ENCODE data around the gene BOC.

The BOC gene

DNA sequence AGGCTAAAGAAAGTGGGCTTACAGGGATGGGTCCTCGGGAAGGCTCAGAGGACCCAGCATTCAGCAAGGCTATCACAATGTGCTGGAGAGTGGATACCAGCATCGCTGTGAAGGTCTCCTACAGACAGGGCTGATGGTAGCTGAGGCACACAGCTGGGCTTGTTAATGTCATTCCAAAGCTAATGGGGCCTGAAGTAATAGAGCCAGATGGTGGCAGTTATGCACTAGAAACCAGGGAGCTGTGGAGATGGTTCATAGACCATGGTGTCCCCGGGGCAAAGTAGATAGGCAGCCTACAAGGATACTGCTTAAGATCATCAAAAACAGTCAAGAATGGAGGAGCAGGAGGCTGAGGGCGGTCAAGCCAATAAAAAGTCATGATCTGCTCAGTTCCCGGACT, 24.8 kb upstream of the BOC start:
- Histone ChIP-seq H3K9me3 (ENCODE audit: control insufficient read depth in 2 of 2, low read length in 2 of 2) (no peaks in the 10 kb centered on the region), H3K27ac (ENCODE audit: low read depth in 2 of 2, low read length in 2 of 2) (no peak overlapping the region), H3K9ac (ENCODE audit: low read depth in 1 of 2, low read length in 2 of 2) (no peak overlapping the region), H3K27me3 (ENCODE audit: control insufficient read depth in 2 of 2, insufficient read depth in 2 of 2, low read length in 2 of 2) (no peaks in the 10 kb centered on the region), H3K36me3 (ENCODE audit: control insufficient read depth in 2 of 2, insufficient read depth in 2 of 2, low read length in 2 of 2) (no peaks in the 10 kb centered on the region), H3K4me3 (ENCODE audit: low read length in 2 of 2) (no peak overlapping the region), H3K4me1 (ENCODE audit: control insufficient read depth in 2 of 2, insufficient read depth in 2 of 2, low read length in 2 of 2) (no peaks in the 10 kb centered on the region)

DNA sequence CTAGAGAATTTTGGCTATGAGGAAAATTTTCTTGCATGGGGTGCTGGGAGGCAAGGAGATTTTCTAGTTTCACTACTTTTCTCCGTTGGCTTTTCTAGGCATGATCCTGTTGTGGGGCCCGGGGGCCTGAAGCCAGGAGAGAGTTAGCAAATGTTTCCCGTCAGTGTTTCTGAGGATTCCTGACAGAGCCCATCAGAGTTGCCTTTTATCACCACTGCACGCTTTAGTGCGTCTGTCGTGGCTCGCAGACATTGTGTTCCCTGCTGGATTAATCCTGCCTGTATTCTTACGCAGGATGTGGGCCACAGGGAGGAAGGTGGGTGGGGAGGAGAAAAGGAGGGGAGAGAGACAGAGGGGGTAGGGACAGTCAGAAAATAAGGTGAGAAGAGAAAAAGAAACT, 18.1 kb upstream of the BOC start:
- Histone ChIP-seq H3K9me3 (ENCODE audit: control insufficient read depth in 2 of 2, low read length in 2 of 2) (no peaks in the 10 kb centered on the region), H3K9ac (ENCODE audit: low read depth in 1 of 2, low read length in 2 of 2) (no peak overlapping the region), H3K27me3 (ENCODE audit: control insufficient read depth in 2 of 2, insufficient read depth in 2 of 2, low read length in 2 of 2) (no peaks in the 10 kb centered on the region), H3K4me1 (ENCODE audit: control insufficient read depth in 2 of 2, insufficient read depth in 2 of 2, low read length in 2 of 2) (no peaks in the 10 kb centered on the region), H3K27ac (ENCODE audit: low read depth in 2 of 2, low read length in 2 of 2) (no peak overlapping the region), H3K4me3 (ENCODE audit: low read length in 2 of 2) (no peak overlapping the region), H3K36me3 (ENCODE audit: control insufficient read depth in 2 of 2, insufficient read depth in 2 of 2, low read length in 2 of 2) (no peaks in the 10 kb centered on the region)

DNA sequence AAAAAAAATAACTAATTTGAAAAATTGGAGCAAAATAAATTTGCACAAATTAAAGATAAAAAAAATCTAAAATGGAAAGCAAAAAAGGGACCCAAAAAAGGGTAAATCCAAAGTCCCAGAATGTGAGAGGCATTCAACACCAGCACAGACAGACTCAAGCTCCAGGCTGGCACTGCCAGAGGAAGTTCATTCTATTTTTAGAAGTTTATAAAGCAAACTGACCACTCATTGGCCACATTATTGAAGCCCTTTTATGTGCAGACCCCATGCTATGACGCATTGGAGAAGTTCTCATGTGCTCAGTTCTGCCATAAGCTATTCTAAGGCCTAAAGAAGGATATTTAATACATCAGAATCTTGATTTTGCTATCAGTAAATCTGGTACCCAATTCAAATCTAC, 17.6 kb upstream of the BOC start:
- Histone ChIP-seq H3K36me3 (ENCODE audit: control insufficient read depth in 2 of 2, insufficient read depth in 2 of 2, low read length in 2 of 2) (no peaks in the 10 kb centered on the region), H3K4me1 (ENCODE audit: control insufficient read depth in 2 of 2, insufficient read depth in 2 of 2, low read length in 2 of 2) (no peaks in the 10 kb centered on the region), H3K9ac (ENCODE audit: low read depth in 1 of 2, low read length in 2 of 2) (no peak overlapping the region), H3K27ac (ENCODE audit: low read depth in 2 of 2, low read length in 2 of 2) (no peak overlapping the region), H3K9me3 (ENCODE audit: control insufficient read depth in 2 of 2, low read length in 2 of 2) (no peaks in the 10 kb centered on the region), H3K27me3 (ENCODE audit: control insufficient read depth in 2 of 2, insufficient read depth in 2 of 2, low read length in 2 of 2) (no peaks in the 10 kb centered on the region), H3K4me3 (ENCODE audit: low read length in 2 of 2) (no peak overlapping the region)

DNA sequence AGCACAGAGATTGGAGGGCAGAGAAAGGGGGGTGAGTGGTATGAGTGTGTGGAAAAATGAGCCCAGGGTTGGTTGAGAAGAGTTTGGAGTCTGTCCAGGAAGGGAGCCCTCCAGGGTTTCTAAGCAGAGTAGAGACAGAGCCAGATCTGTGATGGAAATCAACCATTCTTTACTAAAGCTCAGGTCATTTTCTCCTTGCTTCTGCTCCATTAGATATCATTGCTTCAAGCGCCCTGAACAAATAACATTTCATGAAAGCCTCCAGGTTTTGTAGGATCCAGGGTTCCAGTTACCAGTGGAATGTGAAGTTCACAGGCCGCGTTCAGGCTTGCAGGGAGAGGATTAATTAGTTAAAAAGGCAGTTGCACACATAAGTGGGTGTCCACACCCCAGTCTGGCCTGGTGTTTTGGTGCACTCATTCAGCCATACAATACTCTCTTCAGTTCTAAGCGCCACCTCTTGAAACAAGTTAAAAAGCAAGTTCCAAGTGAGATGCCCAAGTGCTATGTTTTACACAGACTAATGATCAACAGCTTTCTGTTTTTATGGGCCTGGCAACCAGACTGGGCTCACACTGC, 16.4 kb upstream of the BOC start:
- Histone ChIP-seq H3K4me1 (ENCODE audit: control insufficient read depth in 2 of 2, insufficient read depth in 2 of 2, low read length in 2 of 2) (no peaks in the 10 kb centered on the region), H3K9ac (ENCODE audit: low read depth in 1 of 2, low read length in 2 of 2) (no peak overlapping the region), H3K36me3 (ENCODE audit: control insufficient read depth in 2 of 2, insufficient read depth in 2 of 2, low read length in 2 of 2) (no peaks in the 10 kb centered on the region), H3K27me3 (ENCODE audit: control insufficient read depth in 2 of 2, insufficient read depth in 2 of 2, low read length in 2 of 2) (no peaks in the 10 kb centered on the region), H3K9me3 (ENCODE audit: control insufficient read depth in 2 of 2, low read length in 2 of 2) (no peaks in the 10 kb centered on the region), H3K4me3 (ENCODE audit: low read length in 2 of 2) (no peak overlapping the region), H3K27ac (ENCODE audit: low read depth in 2 of 2, low read length in 2 of 2) (no peak overlapping the region)

DNA sequence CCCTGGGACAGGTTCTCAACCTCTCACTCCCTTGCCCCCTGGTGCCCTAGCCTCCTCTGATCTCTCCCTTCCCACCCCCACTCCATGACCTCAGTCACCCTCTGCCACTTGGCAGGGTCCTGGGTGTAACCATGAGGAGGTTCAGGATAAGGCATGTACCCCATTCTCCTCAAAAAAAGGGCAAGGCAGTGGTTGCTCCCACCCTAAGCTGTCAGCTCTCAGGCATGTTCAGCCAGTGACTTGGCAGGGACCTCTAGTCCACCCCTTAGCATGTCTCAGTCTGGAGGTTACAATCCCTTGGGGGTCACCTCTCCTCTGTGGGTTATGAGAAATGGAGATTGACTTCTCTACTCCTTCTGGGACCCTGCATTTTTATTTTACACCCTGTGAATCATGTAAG, 11.0 kb upstream of the BOC start:
- Histone ChIP-seq H3K9ac (ENCODE audit: low read depth in 1 of 2, low read length in 2 of 2) (no peak overlapping the region), H3K4me1 (ENCODE audit: control insufficient read depth in 2 of 2, insufficient read depth in 2 of 2, low read length in 2 of 2) (no peaks in the 10 kb centered on the region), H3K9me3 (ENCODE audit: control insufficient read depth in 2 of 2, low read length in 2 of 2) (peaks cover 0 to 3% of the 10 kb centered on the region in 2 donors), H3K4me3 (ENCODE audit: low read length in 2 of 2) (no peak overlapping the region), H3K36me3 (ENCODE audit: control insufficient read depth in 2 of 2, insufficient read depth in 2 of 2, low read length in 2 of 2) (no peaks in the 10 kb centered on the region), H3K27ac (ENCODE audit: low read depth in 2 of 2, low read length in 2 of 2) (no peak overlapping the region), H3K27me3 (ENCODE audit: control insufficient read depth in 2 of 2, insufficient read depth in 2 of 2, low read length in 2 of 2) (no peaks in the 10 kb centered on the region)

DNA sequence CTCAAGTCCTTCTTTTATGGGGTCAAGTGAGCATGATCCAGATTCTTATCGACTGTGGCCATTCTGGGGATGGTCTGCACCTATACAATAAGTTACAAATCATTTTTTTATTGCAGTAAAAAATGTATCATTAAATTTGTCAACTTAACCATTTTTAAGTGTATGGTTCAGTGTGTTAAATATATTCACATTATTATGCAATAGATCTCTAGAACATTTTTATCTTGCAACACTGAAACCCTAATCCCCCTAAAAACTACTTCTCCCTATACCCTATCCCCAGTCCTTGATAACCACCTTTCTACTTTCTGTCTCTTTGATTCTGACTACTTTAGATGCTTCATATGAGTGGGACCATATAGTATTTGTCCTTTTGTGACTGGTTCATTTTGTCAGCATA, 10.4 kb upstream of the BOC start:
- no peaks in the 10 kb centered on the region for H3K27me3 ChIP-seq (ENCODE audit: control insufficient read depth in 2 of 2, insufficient read depth in 2 of 2, low read length in 2 of 2)
- no peaks in the 10 kb centered on the region for H3K4me1 ChIP-seq (ENCODE audit: control insufficient read depth in 2 of 2, insufficient read depth in 2 of 2, low read length in 2 of 2)
- peaks cover 0 to 3% of the 10 kb centered on the region in 2 donors for H3K9me3 ChIP-seq (ENCODE audit: control insufficient read depth in 2 of 2, low read length in 2 of 2)

DNA sequence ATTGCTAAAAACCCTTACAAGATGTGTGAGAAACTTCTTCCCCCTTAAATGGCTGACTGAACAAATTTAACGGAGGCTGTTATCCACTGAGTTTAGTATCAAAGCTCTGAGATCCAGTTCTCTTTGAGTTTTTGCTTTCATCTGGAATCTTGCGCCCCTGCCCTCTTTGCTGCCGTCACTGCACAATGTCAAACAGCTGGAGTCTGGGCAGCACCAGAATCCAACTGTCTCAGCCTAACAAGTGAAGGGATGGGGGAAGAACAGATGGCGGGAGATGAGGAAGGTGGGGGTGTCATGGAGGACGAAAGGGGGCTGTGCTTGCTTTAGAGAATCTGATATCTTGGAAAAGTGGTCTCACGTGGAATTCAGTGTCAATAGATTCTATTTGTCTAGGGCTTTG, 7.0 kb upstream of the BOC start:
- Histone ChIP-seq H3K27me3 (ENCODE audit: control insufficient read depth in 2 of 2, insufficient read depth in 2 of 2, low read length in 2 of 2) (no peaks in the 10 kb centered on the region), H3K9me3 (ENCODE audit: control insufficient read depth in 2 of 2, low read length in 2 of 2) (peaks cover 0 to 3% of the 10 kb centered on the region in 2 donors), H3K4me3 (ENCODE audit: low read length in 2 of 2) (no peak overlapping the region), H3K36me3 (ENCODE audit: control insufficient read depth in 2 of 2, insufficient read depth in 2 of 2, low read length in 2 of 2) (no peaks in the 10 kb centered on the region), H3K4me1 (ENCODE audit: control insufficient read depth in 2 of 2, insufficient read depth in 2 of 2, low read length in 2 of 2) (no peaks in the 10 kb centered on the region), H3K9ac (ENCODE audit: low read depth in 1 of 2, low read length in 2 of 2) (no peak overlapping the region), H3K27ac (ENCODE audit: low read depth in 2 of 2, low read length in 2 of 2) (no peak overlapping the region)

More for the DNA sequence above, 10.4 kb upstream of the BOC start:
- Histone ChIP-seq H3K36me3 (ENCODE audit: control insufficient read depth in 2 of 2, insufficient read depth in 2 of 2, low read length in 2 of 2) (no peaks in the 10 kb centered on the region), H3K4me3 (ENCODE audit: low read length in 2 of 2) (no peak overlapping the region), H3K9ac (ENCODE audit: low read depth in 1 of 2, low read length in 2 of 2) (no peak overlapping the region), H3K27ac (ENCODE audit: low read depth in 2 of 2, low read length in 2 of 2) (no peak overlapping the region)

DNA sequence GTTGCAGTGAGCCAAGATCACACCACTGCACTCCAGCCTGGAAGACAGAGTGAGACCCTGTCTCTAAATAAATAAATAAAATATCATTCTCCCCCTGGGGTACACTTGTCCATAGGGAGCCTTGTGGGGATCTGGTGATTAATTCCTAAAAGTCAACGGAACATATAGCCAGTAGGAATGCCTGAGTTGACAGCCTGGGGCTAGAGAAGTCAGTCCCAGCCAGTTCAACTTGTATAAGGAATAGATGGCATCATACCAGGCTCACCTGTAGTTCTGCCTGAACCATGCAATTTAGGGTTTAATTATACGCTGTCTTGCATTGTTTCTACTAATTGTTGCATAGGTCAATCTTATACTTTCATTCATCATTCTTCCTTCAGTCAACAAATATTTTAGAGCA, 5.9 kb upstream of the BOC start:
- Histone ChIP-seq H3K4me3 (ENCODE audit: low read length in 2 of 2) (no peak overlapping the region), H3K27ac (ENCODE audit: low read depth in 2 of 2, low read length in 2 of 2) (no peak overlapping the region), H3K36me3 (ENCODE audit: control insufficient read depth in 2 of 2, insufficient read depth in 2 of 2, low read length in 2 of 2) (no peaks in the 10 kb centered on the region), H3K9me3 (ENCODE audit: control insufficient read depth in 2 of 2, low read length in 2 of 2) (peaks cover 0 to 3% of the 10 kb centered on the region in 2 donors), H3K27me3 (ENCODE audit: control insufficient read depth in 2 of 2, insufficient read depth in 2 of 2, low read length in 2 of 2) (peaks cover 2 to 3% of the 10 kb centered on the region in 2 donors), H3K4me1 (ENCODE audit: control insufficient read depth in 2 of 2, insufficient read depth in 2 of 2, low read length in 2 of 2) (no peaks in the 10 kb centered on the region), H3K9ac (ENCODE audit: low read depth in 1 of 2, low read length in 2 of 2) (no peak overlapping the region)

DNA sequence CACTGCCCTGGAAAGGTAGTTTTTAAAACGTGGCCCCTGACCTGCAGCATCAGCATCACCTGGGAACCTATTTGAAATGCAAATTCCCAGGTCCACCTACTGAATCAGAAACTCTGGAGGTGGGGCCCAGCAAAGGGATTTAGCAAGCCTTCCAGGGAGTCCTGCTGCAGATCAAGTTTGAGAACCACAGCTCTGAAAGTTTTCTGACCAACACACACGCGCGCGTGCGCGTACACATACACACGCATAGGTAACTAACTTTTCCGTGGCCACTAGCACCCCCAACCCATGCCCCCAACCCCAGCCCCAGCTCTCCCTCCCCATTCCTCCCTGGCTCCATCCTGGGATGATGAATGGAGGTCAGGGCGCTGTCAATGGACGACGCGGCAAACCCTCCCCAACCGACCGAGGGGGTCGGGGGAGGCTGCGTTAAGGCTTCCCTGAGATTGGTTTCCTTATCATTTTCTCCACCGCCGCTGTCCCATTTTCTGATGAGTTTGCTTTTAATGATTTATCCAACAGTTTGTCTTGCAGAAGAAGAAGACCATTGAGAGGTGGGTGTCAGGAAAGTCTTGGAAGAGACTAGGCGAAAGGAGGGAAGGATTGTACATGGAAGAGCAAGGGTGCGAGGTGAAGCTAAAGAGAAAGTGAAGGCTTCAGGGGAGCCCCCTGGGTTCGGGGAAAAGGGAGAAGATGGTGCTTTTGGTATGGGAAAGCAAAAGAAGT, 590 bp upstream of the BOC start:
- H3K9me3 ChIP-seq (ENCODE audit: control insufficient read depth in 2 of 2, low read length in 2 of 2): no peaks in the 10 kb centered on the region
- H3K27ac ChIP-seq (ENCODE audit: low read depth in 2 of 2, low read length in 2 of 2): peak overlapping the region; percentile 74 to 75
- H3K4me3 ChIP-seq (ENCODE audit: low read length in 2 of 2): peak overlapping the region; percentile 65 to 72
- H3K9ac ChIP-seq (ENCODE audit: low read depth in 1 of 2, low read length in 2 of 2): peak overlapping the region; percentile 44 to 66
- peaks cover 14 to 26% of the 10 kb centered on the region in 2 donors for H3K27me3 ChIP-seq (ENCODE audit: control insufficient read depth in 2 of 2, insufficient read depth in 2 of 2, low read length in 2 of 2)
- peaks cover 0 to 8% of the 10 kb centered on the region in 2 donors for H3K4me1 ChIP-seq (ENCODE audit: control insufficient read depth in 2 of 2, insufficient read depth in 2 of 2, low read length in 2 of 2)
- H3K36me3 ChIP-seq (ENCODE audit: control insufficient read depth in 2 of 2, insufficient read depth in 2 of 2, low read length in 2 of 2): no peaks in the 10 kb centered on the region

DNA sequence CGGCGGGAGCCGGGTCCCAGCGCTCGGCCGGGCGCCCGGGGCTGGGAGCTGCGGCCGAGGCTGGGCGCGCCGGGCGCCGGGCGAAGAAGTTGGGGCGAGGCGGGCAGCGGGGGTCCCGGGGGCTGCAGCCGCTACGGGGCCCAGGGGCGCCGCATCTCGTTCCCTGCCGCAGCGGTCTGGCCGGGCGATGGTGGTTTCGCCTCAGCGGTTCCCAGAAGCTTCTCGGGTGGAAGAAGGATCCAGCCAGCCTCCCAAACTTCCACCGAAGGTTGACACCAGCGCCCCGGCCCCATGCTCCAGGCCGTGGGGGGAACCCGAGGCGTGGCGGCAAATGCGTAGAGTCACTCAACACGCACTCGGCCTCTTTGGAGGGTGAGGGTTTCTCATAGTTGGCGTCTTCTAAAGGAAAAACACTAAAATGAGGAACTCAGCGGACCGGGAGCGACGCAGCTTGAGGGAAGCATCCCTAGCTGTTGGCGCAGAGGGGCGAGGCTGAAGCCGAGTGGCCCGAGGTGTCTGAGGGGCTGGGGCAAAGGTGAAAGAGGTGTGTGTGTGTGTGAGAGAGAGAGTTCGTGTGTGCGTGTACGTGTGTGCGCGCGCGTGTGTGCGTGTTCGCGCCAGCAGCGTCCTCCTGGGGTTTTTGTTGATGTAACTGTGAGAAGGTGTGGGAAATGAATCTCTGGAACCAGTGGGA, 940 bp downstream of the BOC start:
- peak overlapping the region; percentile 20 to 66 for H3K9ac ChIP-seq (ENCODE audit: low read depth in 1 of 2, low read length in 2 of 2)
- H3K36me3 ChIP-seq (ENCODE audit: control insufficient read depth in 2 of 2, insufficient read depth in 2 of 2, low read length in 2 of 2): no peaks in the 10 kb centered on the region
- peaks cover 0 to 8% of the 10 kb centered on the region in 2 donors for H3K4me1 ChIP-seq (ENCODE audit: control insufficient read depth in 2 of 2, insufficient read depth in 2 of 2, low read length in 2 of 2)
- H3K9me3 ChIP-seq (ENCODE audit: control insufficient read depth in 2 of 2, low read length in 2 of 2): no peaks in the 10 kb centered on the region
- H3K27ac ChIP-seq (ENCODE audit: low read depth in 2 of 2, low read length in 2 of 2): peak overlapping the region; percentile 65 to 74
- H3K27me3 ChIP-seq (ENCODE audit: control insufficient read depth in 2 of 2, insufficient read depth in 2 of 2, low read length in 2 of 2): peaks cover 14 to 26% of the 10 kb centered on the region in 2 donors
- peak overlapping the region; percentile 64 to 72 for H3K4me3 ChIP-seq (ENCODE audit: low read length in 2 of 2)

Data from mucosa of rectum (tissue), 2 donors.